Esophagus squamous epithelium (tissue), 4 donors: Measurements from ENCODE around the gene MVK.

Source experiments
- POLR2A ChIP-seq, 4 donors: fragments of 450-650 bp; IDR thresholded peaks; one replicate each; pipeline ENCODE4 v1.6.1; 2017; ENCODE audit warnings: antibody characterized with exemption in 4 of 4, mild to moderate bottlenecking in 4 of 4, moderate library complexity in 3 of 4
- TF ChIP-seq, protein P1 (sequence below), 6 experiments: fragments of 450-650 bp in 4 of 6; fragments of 200-600 bp in 2 of 6; sonication (generic) in 2 of 6; IDR thresholded peaks; one replicate each; pipeline ENCODE4 v1.5.1; 2016 to 2019; ENCODE audit warnings: antibody characterized with exemption in 6 of 6, mild to moderate bottlenecking in 4 of 6, moderate library complexity in 4 of 6

GRCh38 chr12:109560867-109561710 lies 12.5 kb upstream of the MVK start:
- TF ChIP-seq, protein P1, sequence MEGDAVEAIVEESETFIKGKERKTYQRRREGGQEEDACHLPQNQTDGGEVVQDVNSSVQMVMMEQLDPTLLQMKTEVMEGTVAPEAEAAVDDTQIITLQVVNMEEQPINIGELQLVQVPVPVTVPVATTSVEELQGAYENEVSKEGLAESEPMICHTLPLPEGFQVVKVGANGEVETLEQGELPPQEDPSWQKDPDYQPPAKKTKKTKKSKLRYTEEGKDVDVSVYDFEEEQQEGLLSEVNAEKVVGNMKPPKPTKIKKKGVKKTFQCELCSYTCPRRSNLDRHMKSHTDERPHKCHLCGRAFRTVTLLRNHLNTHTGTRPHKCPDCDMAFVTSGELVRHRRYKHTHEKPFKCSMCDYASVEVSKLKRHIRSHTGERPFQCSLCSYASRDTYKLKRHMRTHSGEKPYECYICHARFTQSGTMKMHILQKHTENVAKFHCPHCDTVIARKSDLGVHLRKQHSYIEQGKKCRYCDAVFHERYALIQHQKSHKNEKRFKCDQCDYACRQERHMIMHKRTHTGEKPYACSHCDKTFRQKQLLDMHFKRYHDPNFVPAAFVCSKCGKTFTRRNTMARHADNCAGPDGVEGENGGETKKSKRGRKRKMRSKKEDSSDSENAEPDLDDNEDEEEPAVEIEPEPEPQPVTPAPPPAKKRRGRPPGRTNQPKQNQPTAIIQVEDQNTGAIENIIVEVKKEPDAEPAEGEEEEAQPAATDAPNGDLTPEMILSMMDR (IDR thresholded peaks at IDR 0.05): no peak
- no peak for TF ChIP-seq POLR2A (IDR thresholded peaks at IDR 0.05)
